Ovary (tissue), 9 donors: ENCODE measurements around the gene LMOD2. TPM values are rescaled to one million over a fixed set of nuclear protein-coding genes. Genes with fewer than 3 reads are reported as not detected.

Source experiments
- DNase-seq, 5 donors: peaks; one replicate each; pipeline ENCODE4 v3.0.0-alpha.2; 2019 to 2020
- H3K27ac ChIP-seq, 2 donors: fragments of 200-600 bp; one replicate each; pipeline versions ENCODE4 v1.5.1 to v1.8.0; 2019 to 2022
- H3K27me3 ChIP-seq: fragments of 200-600 bp; one replicate; pipeline ENCODE4 v1.8.0; 2022
- H3K36me3 ChIP-seq: fragments of 200-600 bp; sonication (generic); one replicate; pipeline ENCODE4 v1.5.1; 2019
- H3K4me1 ChIP-seq: one replicate; pipeline ENCODE4 v1.8.1; 2013; ENCODE audit warnings: mild to moderate bottlenecking, moderate library complexity; ENCODE audit not compliant: insufficient read depth
- H3K4me3 ChIP-seq: fragments of 200-600 bp; sonication (generic); one replicate; pipeline ENCODE4 v1.5.1; 2017
- H3K9me3 ChIP-seq, 2 donors: fragments of 200-600 bp in 1 of 2; sonication (generic) in 1 of 2; one replicate each; pipeline versions ENCODE4 v1.5.1 to v1.8.1; 2013 to 2019; ENCODE audit warnings: mild to moderate bottlenecking in 1 of 2, moderate library complexity in 1 of 2
- CTCF ChIP-seq, 3 donors: fragments of 450-650 bp in 2 of 3; fragments of 200-600 bp in 1 of 3; IDR thresholded peaks; one replicate each; pipeline versions ENCODE4 v1.5.1 to v1.8.0; 2016 to 2022; ENCODE audit warnings: antibody characterized with exemption in 3 of 3, mild to moderate bottlenecking in 1 of 3
- EP300 ChIP-seq: sonication (generic); formaldehyde crosslinking; IDR thresholded peaks from one replicate; pipeline ENCODE4 v1.6.1; 2017; ENCODE audit warnings: antibody characterized with exemption
- POLR2A ChIP-seq: fragments of 450-650 bp; IDR thresholded peaks from one replicate; pipeline ENCODE4 v1.6.1; 2017; ENCODE audit warnings: antibody characterized with exemption, mild to moderate bottlenecking, moderate library complexity
- WGBS, 3 donors: extraction: QIAGEN DNeasy Blood & Tissue Kit in 1 of 3; methylation state at CpG; one replicate each; pipeline versions ENCODE4 v1.1.5 to v1.1.7; 2013 to 2017; 5-methylcytosine and 5-hydroxymethylcytosine counted together
- intact Hi-C, 4 donors: fragments of 100-400 bp; cut with DNase I; formaldehyde crosslinking; loops; one replicate each; pipeline versions ENCODE4 v1.11.0 to v1.15.1; 2022 to 2023
- polyA plus RNA-seq, 2 donors: library from polyadenylated mRNA; stranded (reverse); fragments of 200-250 nt in 1 of 2; fragments of 350-450 nt in 1 of 2; fragmentation: Illumina TruSeq in 1 of 2; extraction: RNeasy Lipid Tissue Mini Kit (QIAGEN cat#74804) in 1 of 2; gene quantifications; one replicate each; pipeline ENCODE4 v1.2.3, GENCODE V29; 2013 to 2014
- total RNA-seq, 7 donors: library from RNA; depleted of rRNA in 2 of 7; stranded (reverse); fragments of >200 nt in 2 of 7; fragmentation: NEBNext Ultra II Directional in 3 of 7; extraction: Animal tissue kit (Norgen Biotek cat#: 25700) in 3 of 7; gene quantifications; one replicate each; pipeline versions ENCODE4 v1.1.0 to v1.2.4, GENCODE V29; 2016 to 2023
- donor health status: DM: no; HTN: no; CAD: no; lungs with moderate emphysema.
- donor health status: DM: no; HTN: no; CAD: no.
- donor health status: Bipolar disorder and iron deficiency.
- donor health status: DM: yes; HTN: yes; CAD: no.
- donor health status: DM: no; HTN: no; CAD: no.
- donor health status: DM: yes; HTN: yes; CAD: no.

LMOD2 gene
- total and polyA plus RNA-seq, 9 donors, result 0.07 to 0.15 TPM; not detected in 7

GRCh38 chr7:123662293-123662692, 6.6 kb downstream of the LMOD2 start:
- H3K4me3 ChIP-seq, result no peak overlapping the region
- H3K9me3 ChIP-seq, result no peaks in the 10 kb centered on the region
- H3K36me3 ChIP-seq, result no peaks in the 10 kb centered on the region
- DNase-seq, result no peak
- no peak for TF ChIP-seq CTCF (IDR thresholded peaks at IDR 0.05)
- TF ChIP-seq EP300, result no peak
- no peak for TF ChIP-seq POLR2A
- H3K27me3 ChIP-seq, result no peaks in the 10 kb centered on the region
- H3K4me1 ChIP-seq, result no peaks in the 10 kb centered on the region
- intact Hi-C loops, result no loop called here
- 90 to 92% (median 91%) methylated on average over 15 of the region's 15 CpGs for WGBS, 3 donors
- no peak overlapping the region for H3K27ac ChIP-seq

- no peak for DNase-seq
- WGBS, 3 donors, result 42 to 61% (median 47%) methylated on average over 3 of the region's 3 CpGs
- TF ChIP-seq EP300 (no peak), POLR2A (no peak), CTCF (IDR thresholded peaks at IDR 0.05) (no peak)
- Histone ChIP-seq H3K4me1 (no peaks in the 10 kb centered on the region), H3K27me3 (no peaks in the 10 kb centered on the region), H3K9me3 (no peaks in the 10 kb centered on the region), H3K27ac (no peak overlapping the region), H3K4me3 (no peak overlapping the region), H3K36me3 (no peaks in the 10 kb centered on the region)
- intact Hi-C loops, result no loop called here
Observed at GRCh38 chr7:123662755-123663154, 7.1 kb downstream of the LMOD2 start.

- H3K4me1 ChIP-seq, result no peaks in the 10 kb centered on the region
- H3K36me3 ChIP-seq, result no peaks in the 10 kb centered on the region
- no peak overlapping the region for H3K27ac ChIP-seq
- no peak for DNase-seq
- no peaks in the 10 kb centered on the region for H3K27me3 ChIP-seq
- no peak overlapping the region for H3K4me3 ChIP-seq
- TF ChIP-seq POLR2A (no peak), CTCF (IDR thresholded peaks at IDR 0.05) (no peak), EP300 (no peak)
- WGBS, 3 donors, result 94 to 96% (median 96%) methylated on average over 6 of the region's 6 CpGs
- intact Hi-C loops, result no loop called here
- H3K9me3 ChIP-seq, result no peaks in the 10 kb centered on the region
Observed at GRCh38 chr7:123663200-123663599, 7.5 kb downstream of the LMOD2 start.

- Histone ChIP-seq H3K27ac (no peak overlapping the region), H3K4me3 (no peak overlapping the region), H3K36me3 (no peaks in the 10 kb centered on the region), H3K9me3 (no peaks in the 10 kb centered on the region), H3K27me3 (no peaks in the 10 kb centered on the region), H3K4me1 (no peaks in the 10 kb centered on the region)
- intact Hi-C loops, result no loop called here
- DNase-seq, result no peak
- WGBS, 3 donors, result 87 to 95% (median 89%) methylated on average over 2 of the region's 2 CpGs
- TF ChIP-seq CTCF (IDR thresholded peaks at IDR 0.05), result no peak
- TF ChIP-seq POLR2A, result no peak
- no peak for TF ChIP-seq EP300
Observed at GRCh38 chr7:123665157-123665556, 9.5 kb downstream of the LMOD2 start.

GRCh38 chr7:123665896-123666295, 10.2 kb downstream of the LMOD2 start:
- WGBS, 3 donors, result 15 to 30% (median 30%) methylated on average over 1 of the region's 1 CpG
- Histone ChIP-seq H3K36me3 (no peaks in the 10 kb centered on the region), H3K9me3 (no peaks in the 10 kb centered on the region), H3K4me3 (no peak overlapping the region), H3K27ac (no peak overlapping the region), H3K27me3 (no peaks in the 10 kb centered on the region), H3K4me1 (no peaks in the 10 kb centered on the region)
- DNase-seq, result no peak
- TF ChIP-seq POLR2A (no peak), CTCF (IDR thresholded peaks at IDR 0.05) (no peak), EP300 (no peak)
- intact Hi-C loops, result no loop called here
